WI38 (cell line): ENCODE measurements around the gene PPARG.
"Not testable (repeated sequence)": the region's sequence is repeated elsewhere in the genome, so short reads cannot be mapped to it uniquely, and the experiment has no call there.

Experiments used
- H3K4me3 ChIP-seq: 2 replicates; pipeline ENCODE4 v1.5.1; 2011; ENCODE audit warnings: low read depth, mild to moderate bottlenecking, control low read depth, low read length
- TF ChIP-seq, protein P1 (sequence below): IDR thresholded peaks from 2 replicates; pipeline ENCODE4 v1.5.1; 2012; ENCODE audit warnings: low read depth, mild to moderate bottlenecking, control low read depth, low read length

Gene PPARG

DNA sequence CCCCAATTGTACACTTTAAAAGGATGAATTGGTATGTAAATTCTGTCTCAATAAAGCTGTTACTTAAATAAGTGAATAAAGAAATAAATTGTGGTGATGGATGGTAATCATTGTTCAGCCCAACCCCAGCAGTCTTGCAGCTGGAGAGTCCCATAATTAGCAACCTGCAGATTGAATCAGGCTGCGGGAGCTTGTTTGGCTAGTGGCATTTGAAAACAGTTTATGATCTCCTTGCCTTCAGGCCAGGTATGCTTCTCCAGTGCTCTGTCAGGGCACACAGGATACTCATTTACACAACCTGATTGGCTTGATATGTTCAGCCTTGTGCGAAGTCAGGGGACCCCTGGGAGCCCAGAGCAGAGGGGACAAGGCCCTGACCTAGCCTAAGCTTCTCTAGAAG is 178.9 kb downstream of the PPARG start:
- H3K4me3 ChIP-seq: no peak overlapping the region
- TF ChIP-seq, protein P1, sequence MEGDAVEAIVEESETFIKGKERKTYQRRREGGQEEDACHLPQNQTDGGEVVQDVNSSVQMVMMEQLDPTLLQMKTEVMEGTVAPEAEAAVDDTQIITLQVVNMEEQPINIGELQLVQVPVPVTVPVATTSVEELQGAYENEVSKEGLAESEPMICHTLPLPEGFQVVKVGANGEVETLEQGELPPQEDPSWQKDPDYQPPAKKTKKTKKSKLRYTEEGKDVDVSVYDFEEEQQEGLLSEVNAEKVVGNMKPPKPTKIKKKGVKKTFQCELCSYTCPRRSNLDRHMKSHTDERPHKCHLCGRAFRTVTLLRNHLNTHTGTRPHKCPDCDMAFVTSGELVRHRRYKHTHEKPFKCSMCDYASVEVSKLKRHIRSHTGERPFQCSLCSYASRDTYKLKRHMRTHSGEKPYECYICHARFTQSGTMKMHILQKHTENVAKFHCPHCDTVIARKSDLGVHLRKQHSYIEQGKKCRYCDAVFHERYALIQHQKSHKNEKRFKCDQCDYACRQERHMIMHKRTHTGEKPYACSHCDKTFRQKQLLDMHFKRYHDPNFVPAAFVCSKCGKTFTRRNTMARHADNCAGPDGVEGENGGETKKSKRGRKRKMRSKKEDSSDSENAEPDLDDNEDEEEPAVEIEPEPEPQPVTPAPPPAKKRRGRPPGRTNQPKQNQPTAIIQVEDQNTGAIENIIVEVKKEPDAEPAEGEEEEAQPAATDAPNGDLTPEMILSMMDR: no peak

DNA sequence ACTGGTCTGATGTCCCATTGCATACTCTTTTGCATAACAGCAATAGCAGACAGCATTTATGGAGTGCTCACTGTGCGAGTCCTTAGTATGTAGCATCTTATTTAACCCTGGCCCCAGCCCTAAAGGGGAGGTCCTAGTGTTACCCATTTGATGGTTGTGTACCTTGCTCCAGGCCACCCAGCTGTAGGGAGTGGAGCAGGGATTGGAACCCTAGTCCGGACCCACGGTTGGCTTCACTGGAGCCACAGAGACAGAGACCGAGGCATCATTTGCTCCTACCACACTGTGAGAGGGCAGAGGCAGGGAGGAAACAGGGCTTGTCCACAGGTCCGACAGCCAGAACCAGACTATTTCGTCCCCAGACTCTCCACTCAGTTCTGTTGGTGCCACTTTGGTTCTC is 179.4 kb downstream of the PPARG start:
- no peak overlapping the region for H3K4me3 ChIP-seq
- TF ChIP-seq, protein P1: no peak

DNA sequence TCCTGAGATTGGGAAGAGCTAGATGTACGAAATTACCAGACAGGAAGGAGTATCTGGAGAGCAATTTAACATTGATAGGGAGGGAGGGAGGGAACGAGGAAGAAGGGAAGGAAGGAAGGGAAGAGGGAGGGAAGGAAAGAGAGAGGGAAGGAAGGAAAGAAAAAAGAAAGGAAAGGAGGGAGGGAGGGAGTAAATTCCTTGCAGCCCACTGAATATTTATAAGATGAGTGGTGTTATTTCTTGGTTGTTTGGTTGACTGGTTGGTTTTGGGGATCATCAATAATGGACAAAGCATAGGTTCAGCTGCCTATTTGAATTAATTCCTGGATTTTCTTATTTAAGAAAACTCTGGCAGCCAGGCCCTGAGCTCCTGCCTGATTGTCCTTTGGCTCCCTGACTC is 179.9 kb downstream of the PPARG start:
- no peak overlapping the region for H3K4me3 ChIP-seq
- TF ChIP-seq, protein P1: no peak

DNA sequence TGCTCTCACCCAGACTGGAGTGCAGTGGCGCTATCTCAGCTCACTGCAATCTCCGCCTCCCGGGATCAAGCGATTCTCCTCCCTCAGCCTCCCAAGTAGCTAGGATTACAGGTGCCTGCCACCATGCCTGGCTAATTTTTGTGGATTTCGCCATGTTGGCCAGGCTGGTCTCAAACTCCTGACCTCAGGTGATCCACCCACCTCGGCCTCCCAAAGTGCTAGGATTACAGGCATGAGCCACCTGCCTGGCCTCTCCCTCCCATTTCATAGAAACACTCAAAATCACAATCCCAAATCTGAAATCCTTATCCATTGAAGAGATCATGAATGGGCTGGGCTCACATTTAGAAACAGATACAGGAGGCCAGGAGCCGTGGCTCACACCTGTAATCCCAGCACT is 180.4 kb downstream of the PPARG start:
- not testable (repeated sequence) for H3K4me3 ChIP-seq

DNA sequence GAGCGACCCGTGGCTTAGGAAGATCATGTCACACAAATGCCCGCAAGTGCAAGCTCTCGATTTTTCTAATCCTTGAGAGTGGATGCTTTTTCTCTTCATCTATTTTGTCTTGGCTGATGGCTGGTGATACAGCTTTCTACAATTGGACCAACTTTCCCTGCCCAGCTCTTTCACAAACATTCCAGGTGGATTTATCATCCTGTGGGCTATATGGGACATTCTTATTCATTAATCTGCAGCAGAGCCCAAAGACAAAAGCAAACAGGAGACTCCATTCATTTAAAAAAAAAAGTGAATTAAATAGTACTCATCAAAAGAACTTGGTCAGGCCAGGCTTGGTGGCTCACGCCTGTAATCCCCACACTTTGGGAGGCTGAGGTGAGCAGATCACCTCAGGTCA is 181.2 kb downstream of the PPARG start:
- TF ChIP-seq, protein P1: no peak
- no peak overlapping the region for H3K4me3 ChIP-seq

DNA sequence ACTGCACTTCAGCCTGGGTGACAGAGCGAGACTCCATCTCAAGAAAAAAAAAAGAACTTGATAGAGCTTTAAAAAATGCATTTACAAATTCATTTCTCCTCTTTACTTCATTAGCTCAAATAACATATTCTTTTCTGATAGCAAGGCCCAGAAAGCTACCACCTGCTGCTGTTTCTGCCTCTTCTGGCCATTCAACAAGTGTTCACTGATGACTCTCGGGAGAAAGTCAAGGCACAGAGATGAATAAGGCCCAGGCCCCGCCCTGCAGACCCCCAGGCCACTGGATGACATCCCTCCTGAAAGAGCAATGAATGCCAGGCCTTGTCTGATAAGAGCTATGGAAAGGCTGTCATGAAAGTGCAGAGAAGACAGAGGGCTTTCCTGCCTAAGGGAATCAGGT is 181.8 kb downstream of the PPARG start:
- no peak overlapping the region for H3K4me3 ChIP-seq
- TF ChIP-seq, protein P1: no peak

DNA sequence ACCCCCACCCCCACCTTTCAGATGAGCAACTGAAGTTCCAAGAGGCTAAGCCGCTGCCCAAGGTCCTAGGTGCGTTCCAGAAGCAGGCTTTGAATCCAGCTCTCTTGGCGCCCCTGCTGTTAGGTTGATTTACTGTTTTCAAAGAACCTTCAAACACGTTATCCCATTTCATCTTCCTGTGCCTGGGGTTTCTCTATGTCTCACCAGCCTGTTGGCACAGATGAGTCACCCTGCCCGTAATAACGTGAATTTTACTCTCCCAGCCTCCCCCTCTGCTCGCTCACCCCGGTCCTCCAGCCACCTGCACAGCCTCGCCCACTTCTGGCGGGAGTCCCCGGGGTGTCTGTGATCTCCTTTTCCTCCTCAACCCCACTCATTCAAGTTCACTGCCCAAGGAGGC is 182.4 kb downstream of the PPARG start:
- TF ChIP-seq, protein P1: no peak
- no peak overlapping the region for H3K4me3 ChIP-seq

DNA sequence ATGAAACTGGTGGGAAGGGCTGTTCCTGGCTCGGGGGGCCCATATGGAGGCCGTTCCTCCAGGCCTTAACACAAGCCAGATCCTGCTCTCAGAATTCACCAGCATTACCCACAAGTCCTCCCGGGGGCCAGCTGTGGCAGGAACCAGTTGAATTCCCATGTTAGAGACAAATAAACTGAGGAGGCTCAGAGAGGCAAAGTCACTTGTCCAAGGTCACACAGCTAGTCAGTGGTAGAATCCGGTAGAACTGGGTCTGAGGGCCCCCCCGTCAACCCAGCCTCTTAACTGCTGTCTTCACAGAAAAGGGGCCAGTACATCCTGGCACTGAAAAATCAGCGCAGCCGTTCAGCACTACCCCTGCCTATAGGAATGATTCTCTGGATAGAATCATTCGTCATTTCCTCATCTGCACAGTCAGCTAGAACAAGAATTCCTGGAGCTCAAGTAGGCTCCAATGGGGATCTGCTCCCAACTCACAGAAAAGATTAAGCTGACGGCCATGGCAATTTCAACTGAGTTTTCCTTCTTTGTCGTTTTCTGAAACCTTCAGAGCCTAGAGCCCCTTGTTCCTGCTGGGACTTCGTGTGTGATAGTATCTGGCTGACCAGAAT is 183.2 kb downstream of the PPARG start:
- no peak overlapping the region for H3K4me3 ChIP-seq
- TF ChIP-seq, protein P1: no peak
